ENCODE measurements around the gene RNF212.
A peak's percentile ranks its signal among the peaks of the same experiment; 100 is the strongest.

The RNF212 gene

DNA sequence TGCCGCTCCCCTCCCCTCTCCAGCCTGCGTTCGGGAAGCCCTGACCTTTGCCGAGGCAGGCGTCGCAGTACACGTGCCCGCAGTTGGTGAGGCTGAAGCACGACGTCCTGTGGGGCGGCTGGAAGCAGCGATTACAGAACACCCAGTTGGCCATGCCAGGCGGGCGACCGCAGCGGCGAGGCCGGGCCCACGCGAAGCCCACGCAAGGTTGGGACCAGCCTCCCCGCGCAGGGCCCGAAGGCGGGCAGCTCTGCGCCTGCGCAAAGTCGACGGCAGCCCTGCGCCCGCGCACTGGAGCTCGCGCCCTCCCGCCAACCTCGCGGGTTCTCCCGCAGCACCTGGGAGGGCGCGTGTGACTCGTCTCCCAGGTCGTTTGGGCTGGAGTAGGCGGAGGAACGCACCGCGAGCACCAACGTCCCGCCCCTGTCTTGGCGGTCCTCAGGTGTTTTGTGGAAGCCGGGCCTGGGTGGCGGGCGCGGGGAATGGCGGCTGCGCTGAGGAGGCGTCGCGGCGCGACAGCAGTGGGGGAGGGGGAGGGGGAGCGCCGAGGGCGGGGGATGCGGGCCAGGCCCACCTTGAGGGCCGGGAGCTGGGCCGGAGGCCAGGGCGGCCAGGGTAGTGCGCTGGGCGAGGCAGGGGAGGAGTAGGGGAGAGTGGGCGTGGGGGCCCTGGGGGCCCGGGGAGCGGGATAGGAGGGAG, at the start of gene RNF212:
Gene RNF212, minus strand, starts transcription at position 254 of the 699 bp plus-strand sequence. Its CDS starts 100 bp downstream, at position 154.
- Histone ChIP-seq H3K4me3 (peak within 1 kb of the TSS; percentile 54), H3K4me2 (peak within 1 kb of the TSS; percentile 89), H3K27ac (peak within 1 kb of the TSS; percentile 66), H3K36me3 (no peaks in the 10 kb centered on the region), H3K4me1 (peaks cover 39% of the 10 kb centered on the region), H3K9me3 (no peaks in the 10 kb centered on the region), H3K27me3 (peaks cover 24% of the 10 kb centered on the region), H4K20me1 (no peaks in the 10 kb centered on the region), H3K9ac (peak within 1 kb of the TSS; percentile 68)
- TF ChIP-seq Cebpa-rat (IDR thresholded peaks at IDR 0.05) = no peak

- no peak overlapping the region for H3K4me3 ChIP-seq
- H3K4me2 ChIP-seq = no peak overlapping the region
- peaks cover 33% of the 10 kb centered on the region for H3K9me3 ChIP-seq
- H3K36me3 ChIP-seq = peaks cover 17% of the 10 kb centered on the region; the same call in 1 of the 2 replicates
- peaks cover 16% of the 10 kb centered on the region; the same call in 1 of the 2 replicates for H3K27me3 ChIP-seq
- no peak for TF ChIP-seq Cebpa-rat (IDR thresholded peaks at IDR 0.05)
- peaks cover 14% of the 10 kb centered on the region for H3K4me1 ChIP-seq
- H3K9ac ChIP-seq = no peak overlapping the region
- H3K27ac ChIP-seq = no peak overlapping the region
- H4K20me1 ChIP-seq = no peaks in the 10 kb centered on the region
These were observed 47.0 kb upstream of the RNF212 start for GRCh38 chr4:1160351-1160750.

- H3K9me3 ChIP-seq = peaks cover 40% of the 10 kb centered on the region
- no peak overlapping the region; the same call in 1 of the 2 replicates for H3K9ac ChIP-seq
- no peak overlapping the region for H3K27ac ChIP-seq
- H4K20me1 ChIP-seq = no peaks in the 10 kb centered on the region
- peak overlapping the region; percentile 9 for H3K4me3 ChIP-seq
- H3K36me3 ChIP-seq = peaks cover 15% of the 10 kb centered on the region; the same call in 1 of the 2 replicates
- H3K4me2 ChIP-seq = peak overlapping the region; percentile 87
- no peak for TF ChIP-seq Cebpa-rat (IDR thresholded peaks at IDR 0.05)
- H3K27me3 ChIP-seq = peaks cover 36% of the 10 kb centered on the region; the same call in 1 of the 2 replicates
- peaks cover 38% of the 10 kb centered on the region for H3K4me1 ChIP-seq
These were observed 42.7 kb upstream of the RNF212 start for GRCh38 chr4:1156069-1156468.

GRCh38 chr4:1155314-1155713, 42.0 kb upstream of the RNF212 start:
- H3K4me3 ChIP-seq = peak overlapping the region; percentile 46
- H4K20me1 ChIP-seq = no peaks in the 10 kb centered on the region
- H3K9ac ChIP-seq = no peak overlapping the region; the same call in 1 of the 2 replicates
- peaks cover 36% of the 10 kb centered on the region; the same call in 1 of the 2 replicates for H3K27me3 ChIP-seq
- peak overlapping the region; percentile 24; the same call in 1 of the 2 replicates for H3K27ac ChIP-seq
- peaks cover 38% of the 10 kb centered on the region for H3K4me1 ChIP-seq
- H3K36me3 ChIP-seq = peaks cover 15% of the 10 kb centered on the region; the same call in 1 of the 2 replicates
- H3K4me2 ChIP-seq = peak overlapping the region; percentile 87
- no peak for TF ChIP-seq Cebpa-rat (IDR thresholded peaks at IDR 0.05)
- peaks cover 48% of the 10 kb centered on the region for H3K9me3 ChIP-seq

GRCh38 chr4:1154523-1155182, 41.3 kb upstream of the RNF212 start:
- peak overlapping the region; percentile 87 for H3K4me2 ChIP-seq
- H3K36me3 ChIP-seq = peaks cover 15% of the 10 kb centered on the region; the same call in 1 of the 2 replicates
- H4K20me1 ChIP-seq = no peaks in the 10 kb centered on the region
- H3K4me1 ChIP-seq = peaks cover 38% of the 10 kb centered on the region
- H3K9ac ChIP-seq = no peak overlapping the region; the same call in 1 of the 2 replicates
- H3K27ac ChIP-seq = peak overlapping the region; percentile 24; the same call in 1 of the 2 replicates
- peak overlapping the region; percentile 46 for H3K4me3 ChIP-seq
- H3K9me3 ChIP-seq = peaks cover 53% of the 10 kb centered on the region
- no peak for TF ChIP-seq Cebpa-rat (IDR thresholded peaks at IDR 0.05)
- H3K27me3 ChIP-seq = peaks cover 36% of the 10 kb centered on the region; the same call in 1 of the 2 replicates

- no peaks in the 10 kb centered on the region for H4K20me1 ChIP-seq
- no peak for TF ChIP-seq Cebpa-rat (IDR thresholded peaks at IDR 0.05)
- peaks cover 38% of the 10 kb centered on the region for H3K4me1 ChIP-seq
- no peak overlapping the region for H3K27ac ChIP-seq
- H3K9me3 ChIP-seq = peaks cover 53% of the 10 kb centered on the region
- H3K4me3 ChIP-seq = peak overlapping the region; percentile 46; the same call in 1 of the 2 replicates
- H3K27me3 ChIP-seq = peaks cover 36% of the 10 kb centered on the region; the same call in 1 of the 2 replicates
- H3K4me2 ChIP-seq = peak overlapping the region; percentile 87
- no peak overlapping the region for H3K9ac ChIP-seq
- peaks cover 14% of the 10 kb centered on the region; the same call in 1 of the 2 replicates for H3K36me3 ChIP-seq
These were observed 40.8 kb upstream of the RNF212 start for GRCh38 chr4:1154126-1154522.

DNA sequence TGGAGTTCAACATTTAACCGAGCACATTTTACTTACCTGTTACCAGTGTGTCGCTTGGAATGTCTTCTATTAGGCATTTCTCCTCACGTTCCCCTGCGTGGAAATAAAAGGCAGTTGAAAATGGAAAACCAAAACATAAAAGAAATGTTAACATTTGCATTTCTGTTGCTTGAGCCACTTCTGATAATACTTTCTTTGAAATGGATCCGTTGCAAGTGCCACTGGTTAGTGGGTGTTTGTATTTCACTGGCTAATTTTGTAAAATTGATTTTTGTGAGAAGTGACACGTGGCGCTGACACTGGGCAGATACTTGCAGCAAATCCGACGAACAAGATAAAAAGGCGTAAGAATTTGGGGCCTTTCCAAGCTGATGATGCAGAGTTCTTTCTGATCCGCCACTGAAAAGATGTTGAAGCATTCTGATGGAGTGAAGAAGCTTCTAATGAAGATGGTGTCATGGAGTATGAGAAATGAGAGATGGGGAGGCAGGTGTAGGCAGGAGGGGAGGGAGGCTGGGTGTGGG, 40.3 kb upstream of the RNF212 start:
- no peak for TF ChIP-seq Cebpa-rat (IDR thresholded peaks at IDR 0.05)
- peaks cover 50% of the 10 kb centered on the region for H3K9me3 ChIP-seq
- H3K27me3 ChIP-seq = peaks cover 36% of the 10 kb centered on the region; the same call in 1 of the 2 replicates
- no peak overlapping the region for H3K4me3 ChIP-seq
- no peak overlapping the region for H3K27ac ChIP-seq
- H3K4me2 ChIP-seq = no peak overlapping the region
- H3K4me1 ChIP-seq = peaks cover 38% of the 10 kb centered on the region
- no peak overlapping the region for H3K9ac ChIP-seq
- peaks cover 9% of the 10 kb centered on the region; the same call in 1 of the 2 replicates for H3K36me3 ChIP-seq
- H4K20me1 ChIP-seq = no peaks in the 10 kb centered on the region

DNA sequence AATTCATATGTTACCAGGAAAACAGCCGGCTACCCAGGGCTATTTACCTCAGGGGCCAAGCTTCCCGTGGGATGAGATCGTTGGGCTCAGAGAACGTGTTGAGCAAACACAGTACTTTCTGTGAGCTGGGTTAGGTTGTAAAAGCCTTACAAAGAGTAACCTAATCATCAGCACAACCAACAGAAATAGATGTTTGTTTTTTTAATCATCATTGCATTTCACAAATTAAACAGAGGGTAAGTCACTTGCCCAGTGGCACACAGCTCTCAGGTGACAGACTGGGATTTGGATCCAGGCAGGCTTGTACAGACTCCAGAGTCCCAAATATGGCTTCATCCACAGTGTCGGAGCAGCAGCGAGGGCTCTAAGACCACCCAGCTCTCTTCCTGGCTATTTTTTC, 38.9 kb upstream of the RNF212 start:
- Histone ChIP-seq H4K20me1 (no peaks in the 10 kb centered on the region), H3K36me3 (no peaks in the 10 kb centered on the region), H3K9ac (no peak overlapping the region), H3K9me3 (peaks cover 36% of the 10 kb centered on the region), H3K27ac (no peak overlapping the region), H3K4me2 (peak overlapping the region; percentile 17; the same call in 1 of the 2 replicates), H3K27me3 (peaks cover 36% of the 10 kb centered on the region; the same call in 1 of the 2 replicates), H3K4me3 (no peak overlapping the region), H3K4me1 (peaks cover 38% of the 10 kb centered on the region)
- TF ChIP-seq Cebpa-rat (IDR thresholded peaks at IDR 0.05) = no peak

DNA sequence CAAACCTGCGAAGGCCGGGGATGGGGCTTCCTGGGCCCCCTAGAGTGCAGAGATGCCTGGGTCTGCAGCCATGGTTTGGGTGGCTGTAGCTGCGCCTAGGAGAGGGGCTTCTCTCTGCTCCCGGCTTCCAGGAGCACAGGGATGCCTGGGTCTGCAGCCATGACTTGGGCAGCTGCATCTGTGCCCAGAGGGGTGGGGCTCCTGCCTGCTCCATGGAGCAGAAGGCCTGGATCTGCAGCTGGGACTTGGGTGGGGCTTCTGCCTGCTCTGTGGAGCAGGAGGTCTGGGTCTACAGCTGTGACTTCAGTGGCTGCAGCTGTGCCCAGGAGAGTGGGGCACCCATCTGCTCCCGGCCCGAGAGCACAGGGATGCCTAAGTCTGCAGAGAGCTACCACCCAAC, 38.2 kb upstream of the RNF212 start:
- H3K27ac ChIP-seq = no peak overlapping the region
- no peak for TF ChIP-seq Cebpa-rat (IDR thresholded peaks at IDR 0.05)

More for the DNA sequence above, 38.2 kb upstream of the RNF212 start:
- no peaks in the 10 kb centered on the region for H4K20me1 ChIP-seq
- H3K36me3 ChIP-seq = no peaks in the 10 kb centered on the region
- peaks cover 29% of the 10 kb centered on the region for H3K9me3 ChIP-seq
- peaks cover 35% of the 10 kb centered on the region for H3K4me1 ChIP-seq
- peaks cover 31% of the 10 kb centered on the region; the same call in 1 of the 2 replicates for H3K27me3 ChIP-seq
- H3K4me3 ChIP-seq = no peak overlapping the region
- H3K9ac ChIP-seq = no peak overlapping the region
- H3K4me2 ChIP-seq = peak overlapping the region; percentile 17; the same call in 1 of the 2 replicates

All from BLaER1 (cell line).